GM12878 (cell line): ENCODE measurements around the gene MMD. TPM values are rescaled to one million over a fixed set of nuclear protein-coding genes. Genes with fewer than 3 reads are reported as not detected.
"Not testable (repeated sequence)": the region's sequence is repeated elsewhere in the genome, so short reads cannot be mapped to it uniquely, and the experiment has no call there.

Source experiments
- ATAC-seq: fragments of 200-7000 bp; cut with Tn5 transposase; 3 replicates; pipeline ENCODE4 v1.9.1; 2020; ENCODE audit warnings: mild to moderate bottlenecking, moderate library complexity
- BruUV-seq: library from RNA; stranded (reverse); fragments of 400-500 nt; replicated peaks from 2 replicates; lab custom pipeline; 2021; lab: Mats Ljungman, UMichigan
- CTCF ChIA-PET: fragments of 300-600 bp; sonication (Branson Sonifier 250); formaldehyde crosslinking; extraction: SDS; loops from one replicate; lab custom pipeline; 2021; ENCODE audit warnings: inconsistent platforms; lab: Yijun Ruan, JAX
- POLR2A ChIA-PET: fragments of 350-600 bp; formaldehyde crosslinking; extraction: SDS; loops from one replicate; lab custom pipeline; 2021; ENCODE audit warnings: inconsistent platforms; lab: Charles Lee
- RAD21 ChIA-PET: fragments of 300-600 bp; sonication (Branson Sonifier 250); formaldehyde crosslinking; loops from one replicate; lab custom pipeline; 2023; ENCODE audit warnings: antibody characterized with exemption; ENCODE audit not compliant: unreplicated experiment; lab: Charles Lee
- SMC1A ChIA-PET: fragments of 300-600 bp; sonication (Branson Sonifier 250); formaldehyde crosslinking; loops from one replicate; lab custom pipeline; 2023; ENCODE audit not compliant: unreplicated experiment, uncharacterized antibody; lab: Charles Lee
- DNase-seq: peaks from one replicate; pipeline ENCODE4 v3.0.0-alpha.2; 2011; ENCODE audit warnings: low read depth, low spot score
- FAIRE-seq: peaks from 3 replicates; lab custom pipeline; 2011; peaks lifted over from hg19 to GRCh38; lab: Jason Lieb, UNC
- H2AFZ ChIP-seq: 2 replicates; pipeline ENCODE4 v1.6.0; 2011; ENCODE audit warnings: low read depth, low read length, control low read depth; ENCODE audit not compliant: control insufficient read depth
- H3K27ac ChIP-seq: 2 replicates; pipeline ENCODE4 v1.5.1; 2011; ENCODE audit warnings: control low read depth; ENCODE audit not compliant: control insufficient read depth, insufficient read depth
- H3K27me3 ChIP-seq, 2 experiments: replicated peaks in 1 of 2; 2 replicates each; pipeline versions ENCODE4 v1.6.0 to v1.6.1; 2011; ENCODE audit warnings: low read length in 1 of 2; ENCODE audit not compliant: control insufficient read depth in 2 of 2, insufficient read depth in 2 of 2
- H3K36me3 ChIP-seq, 2 experiments: 2 replicates each; pipeline ENCODE4 v1.5.1; 2011; ENCODE audit warnings: low read length in 1 of 2; ENCODE audit not compliant: control insufficient read depth in 2 of 2, insufficient read depth in 2 of 2
- H3K4me1 ChIP-seq: 2 replicates; pipeline ENCODE4 v1.6.1; 2011; ENCODE audit warnings: mild to moderate bottlenecking, low read length, moderate library complexity, mixed read lengths; ENCODE audit not compliant: control insufficient read depth, insufficient read depth
- H3K4me2 ChIP-seq: 2 replicates; pipeline ENCODE4 v1.6.0; 2011; ENCODE audit warnings: control low read depth; ENCODE audit not compliant: control insufficient read depth, insufficient read depth
- H3K4me3 ChIP-seq: fragments of 200-600 bp; sonication (generic); 2 replicates; pipeline ENCODE4 v1.5.1; 2016
- H3K79me2 ChIP-seq: 2 replicates; pipeline ENCODE4 v1.6.0; 2011; ENCODE audit warnings: low read length; ENCODE audit not compliant: control insufficient read depth, insufficient read depth
- H3K9ac ChIP-seq: 2 replicates; pipeline ENCODE4 v1.8.0; 2011; ENCODE audit warnings: low read length, control low read depth, mixed read lengths; ENCODE audit not compliant: control insufficient read depth, insufficient read depth
- H3K9me3 ChIP-seq: replicated peaks from 3 replicates; pipeline ENCODE4 v1.5.1; 2011; ENCODE audit warnings: mild to moderate bottlenecking, low read length; ENCODE audit not compliant: control insufficient read depth, insufficient read depth
- H4K20me1 ChIP-seq: 2 replicates; pipeline ENCODE4 v1.6.0; 2011; ENCODE audit not compliant: control insufficient read depth, insufficient read depth
- FOS ChIP-seq: IDR thresholded peaks from 3 replicates; pipeline ENCODE4 v1.6.1; 2011; ENCODE audit warnings: borderline replicate concordance; ENCODE audit not compliant: insufficient read length; ENCODE audit errors: extremely low read depth
- MYC ChIP-seq: IDR thresholded peaks from 2 replicates; pipeline ENCODE4 v1.6.1; 2011; ENCODE audit warnings: mild to moderate bottlenecking, low read length, moderate library complexity, inconsistent platforms; ENCODE audit not compliant: insufficient read depth, insufficient replicate concordance, insufficient read length, severe bottlenecking
- RUNX3 ChIP-seq: IDR thresholded peaks from 2 replicates; pipeline ENCODE4 v1.6.1; 2012; ENCODE audit warnings: low read length, inconsistent platforms
- SP1 ChIP-seq: IDR thresholded peaks from one replicate; pipeline ENCODE4 v1.6.1; 2011; ENCODE audit warnings: low read depth, low read length
- ZNF384 ChIP-seq: IDR thresholded peaks from 2 replicates; pipeline ENCODE4 v1.6.1; 2012; ENCODE audit warnings: low read depth, mild to moderate bottlenecking, low read length, improper control_type of control experiment, borderline replicate concordance
- WGBS: methylation state at CpG from one replicate; pipeline ENCODE4 v1.1.6; 2016; ENCODE audit warnings: low lambda C conversion rate; ENCODE audit not compliant: insufficient replicate concordance, insufficient coverage; ENCODE audit errors: missing lambda C conversion rate; 5-methylcytosine and 5-hydroxymethylcytosine counted together
- in situ Hi-C: fragments of 300-500 bp; cut with MboI; formaldehyde crosslinking; loops from 9 replicates; pipeline ENCODE4 v1.14.3; 2018; ENCODE audit warnings: mixed read lengths
- intact Hi-C: fragments of 100-400 bp; cut with micrococcal nuclease; formaldehyde crosslinking; loops from one replicate; pipeline ENCODE4 v1.14.2; 2022; ENCODE audit not compliant: unreplicated experiment
- polyA plus RNA-seq, 11 experiments: library from polyadenylated mRNA; depleted of rRNA in 4 of 11; unstranded in 6 of 11; stranded (reverse) in 5 of 11; fragments of >200 nt; fragmentation: Nextera tagmentation in 4 of 11; fragmentation: Illumina TruSeq in 1 of 11; extraction: Ambion mirVana in 4 of 11; extraction: Trizol in 1 of 11; gene quantifications; 1 replicate in 1 of 11; 2 replicates in 10 of 11; pipeline versions ENCODE4 v1.2.1 to v1.2.3, GENCODE V29; 2011 to 2016; ENCODE audit warnings: inconsistent platforms in 2 of 11, missing spikeins in 2 of 11, low read depth in 1 of 11
- total RNA-seq, 4 experiments: library from RNA; depleted of rRNA in 3 of 4; stranded (reverse); fragments of >200 nt in 3 of 4; fragmentation: Illumina TruSeq in 1 of 4; extraction: Trizol in 1 of 4; gene quantifications; 2 replicates each; pipeline versions ENCODE4 v1.2.1 to v1.2.3, GENCODE V29; 2013 to 2021

Gene MMD
- total and polyA plus RNA-seq, 10 of the 15 experiments (the other 5 are each of a cell fraction or from before 2014, with no cell fraction given): 8.0 to 46.7 (median 22.3) TPM

- Histone ChIP-seq H3K4me2 (no peak overlapping the region), H3K4me1 (no peaks in the 10 kb centered on the region), H4K20me1 (no peaks in the 10 kb centered on the region), H3K9ac (no peak overlapping the region), H3K79me2 (no peaks in the 10 kb centered on the region), H3K27ac (no peak overlapping the region), H3K9me3 (no peaks in the 10 kb centered on the region), H2AFZ (no peak overlapping the region), H3K27me3 (no peaks in the 10 kb centered on the region), H3K4me3 (no peak overlapping the region), H3K36me3 (peaks cover 2 to 5% of the 10 kb centered on the region in 2 experiments; a peak in 2 of 4 replicates)
- no TSS peak for BruUV-seq
- SMC1A ChIA-PET: interaction anchor here (0.6 to 1.7 kb wide), 6 partner anchors 10 to 124 kb away, joined by 3 to 5 read pairs (median 3); no protein-coding TSS in a partner anchor
- intact Hi-C loops (no loop called here), in situ Hi-C loops (no loop called here)
- 80% methylated on average over 3 of the region's 3 CpGs for WGBS
- TF ChIP-seq SP1: no peak
- TF ChIP-seq FOS: no peak
- no peak for TF ChIP-seq MYC
- no peak for TF ChIP-seq ZNF384
- no peak for TF ChIP-seq RUNX3
- RAD21 ChIA-PET: interaction anchor here (1.0 kb wide), 1 partner anchor 122 kb away, joined by 3 read pairs; no protein-coding TSS in a partner anchor
- CTCF ChIA-PET: interaction anchor here (0.7 to 2.6 kb wide), 4 partner anchors 9 to 124 kb away, joined by 3 to 9 read pairs (median 5); no protein-coding TSS in a partner anchor
- POLR2A ChIA-PET: interaction anchor here (1.2 kb wide), 1 partner anchor 21 kb away, joined by 3 read pairs; no protein-coding TSS in a partner anchor
- no peak for DNase-seq
- no peak for ATAC-seq
- no peak for FAIRE-seq
Observed at GRCh38 chr17:55390364-55390977, 31.2 kb downstream of the MMD start.

- H3K9ac ChIP-seq, H3K27me3 ChIP-seq, FAIRE-seq, intact Hi-C loops, H3K79me2 ChIP-seq, BruUV-seq, DNase-seq, H4K20me1 ChIP-seq, in situ Hi-C loops, H3K4me3 ChIP-seq, ATAC-seq, RAD21 ChIA-PET, H3K27ac ChIP-seq, H2AFZ ChIP-seq, H3K9me3 ChIP-seq, H3K36me3 ChIP-seq, H3K4me2 ChIP-seq, H3K4me1 ChIP-seq: not testable (repeated sequence)
- POLR2A ChIA-PET: interaction anchor here (1.1 to 1.3 kb wide), 2 partner anchors 32 to 121 kb away, joined by 3 to 6 read pairs; partner anchors contain the start of gene MMD
- CTCF ChIA-PET: interaction anchor here (0.7 to 2.6 kb wide), 5 partner anchors 10 to 125 kb away, joined by 3 to 9 read pairs (median 4); no protein-coding TSS in a partner anchor
- SMC1A ChIA-PET: interaction anchor here (0.9 to 1.7 kb wide), 3 partner anchors 27 to 123 kb away, joined by 3 to 7 read pairs (median 5); no protein-coding TSS in a partner anchor
- WGBS: 0% methylated on average over 1 of the region's 1 CpG
Observed at GRCh38 chr17:55389715-55390114, 31.9 kb downstream of the MMD start.
